Fibroblast of mammary gland (primary cell): ENCODE data around the gene C15orf39.

Experiments used
- DNase-seq: peaks from one replicate; pipeline ENCODE4 v3.0.0-alpha.2; 2010; ENCODE audit warnings: low read depth
- H3K4me3 ChIP-seq: 2 replicates; pipeline ENCODE4 v1.5.1; 2011; ENCODE audit warnings: low read depth, mild to moderate bottlenecking, low read length, moderate library complexity; ENCODE audit not compliant: control insufficient read depth
- CTCF ChIP-seq: conservative IDR thresholded peaks from 2 replicates; pipeline ENCODE4 v1.5.1; 2011; ENCODE audit warnings: low read depth, low read length, inconsistent platforms; ENCODE audit not compliant: control insufficient read depth, insufficient read depth

The C15orf39 gene

GRCh38 chr15:75229191-75230015, 27.7 kb downstream of the C15orf39 start:
- peak; percentile 15 for DNase-seq
- no peak for TF ChIP-seq CTCF
- no peak overlapping the region for H3K4me3 ChIP-seq

- no peak for DNase-seq
- TF ChIP-seq CTCF = no peak
- no peak overlapping the region for H3K4me3 ChIP-seq
Measured at GRCh38 chr15:75230016-75230343, 28.3 kb downstream of the C15orf39 start.

GRCh38 chr15:75230551-75231371, 29.1 kb downstream of the C15orf39 start:
- no peak for DNase-seq
- no peak for TF ChIP-seq CTCF
- H3K4me3 ChIP-seq = no peak overlapping the region

GRCh38 chr15:75231836-75232235, 30.2 kb downstream of the C15orf39 start:
- no peak for DNase-seq
- TF ChIP-seq CTCF = no peak
- no peak overlapping the region for H3K4me3 ChIP-seq

GRCh38 chr15:75232252-75232813, 30.7 kb downstream of the C15orf39 start:
- no peak overlapping the region for H3K4me3 ChIP-seq
- TF ChIP-seq CTCF = no peak
- DNase-seq = no peak

- H3K4me3 ChIP-seq = no peak overlapping the region
- no peak for TF ChIP-seq CTCF
- DNase-seq = no peak
Measured at GRCh38 chr15:75232826-75233503, 31.3 kb downstream of the C15orf39 start.
